Measurements from ENCODE around the gene MBTPS2.
"Not testable (repeated sequence)": the region's sequence is repeated elsewhere in the genome, so short reads cannot be mapped to it uniquely, and the experiment has no call there.

The MBTPS2 gene

DNA sequence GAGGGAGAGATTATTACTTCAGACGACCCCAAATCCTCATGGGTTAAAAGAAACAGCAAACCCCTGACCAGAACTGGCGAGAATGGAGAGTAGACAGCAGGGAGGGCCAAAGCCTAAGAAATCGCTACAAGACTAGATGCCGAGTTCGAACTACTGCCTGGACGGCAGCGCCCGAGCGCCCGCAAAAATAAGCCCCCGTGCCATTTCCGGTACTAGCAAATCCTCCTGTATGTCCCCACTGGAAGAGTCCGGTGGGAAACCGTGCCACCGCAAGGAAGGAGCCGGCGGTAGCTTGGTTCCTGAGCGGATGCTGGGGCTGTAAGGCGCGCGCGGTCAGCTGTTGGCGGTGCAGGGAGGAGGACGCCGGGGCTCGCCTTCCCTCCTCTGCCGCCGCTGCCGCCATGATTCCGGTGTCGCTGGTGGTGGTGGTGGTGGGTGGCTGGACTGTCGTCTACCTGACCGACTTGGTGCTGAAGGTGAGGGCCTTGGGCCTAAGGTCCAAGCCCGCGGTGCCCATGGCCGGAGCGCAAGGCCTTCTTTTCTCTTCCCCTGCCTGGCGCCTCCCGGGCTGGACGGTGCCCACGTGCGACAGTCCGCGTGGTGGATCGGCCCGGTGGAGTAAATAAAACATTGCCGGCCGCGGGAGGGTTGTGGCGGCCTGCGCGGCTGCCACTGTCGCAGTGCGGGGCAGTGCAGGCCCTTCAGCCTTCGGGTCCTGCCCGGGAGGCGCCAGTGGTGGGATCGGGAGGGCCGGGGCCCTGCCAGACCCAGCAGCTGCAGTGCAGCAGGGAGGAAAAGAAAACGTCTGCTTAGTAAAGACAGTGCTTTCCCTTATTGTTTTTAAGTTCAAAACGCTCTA, at the start of gene MBTPS2:
TSS of gene MBTPS2 (plus strand) at position 284 of the 859 bp plus-strand sequence. CDS start at position 402, 118 bp downstream.
- peak; percentile 50 for DNase-seq

GRCh38 chrX:21798677-21799219, 40.7 kb upstream of the MBTPS2 start:
- peak; percentile 20 for DNase-seq

GRCh38 chrX:21799767-21800166, 39.6 kb upstream of the MBTPS2 start:
- no peak for DNase-seq

DNA sequence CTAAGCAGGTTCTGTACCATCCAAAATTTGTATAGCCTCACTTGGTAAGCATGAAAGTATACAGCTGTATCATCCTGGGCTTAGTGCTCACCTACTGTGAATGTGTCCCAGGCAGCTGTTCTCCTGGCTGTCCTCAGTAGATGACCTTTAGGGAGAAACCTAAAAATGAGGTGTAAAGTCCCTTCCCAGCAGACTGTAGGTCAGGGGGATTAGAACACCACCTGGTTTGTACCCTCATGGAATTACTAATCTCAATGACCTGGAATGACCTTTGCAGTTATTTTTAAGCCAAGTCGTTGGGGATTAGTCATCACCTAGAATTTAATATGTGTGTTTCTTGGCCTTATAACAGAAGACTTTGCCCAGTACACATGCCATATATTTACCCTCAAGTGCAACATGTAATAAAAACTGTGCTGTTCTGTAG, 39.1 kb upstream of the MBTPS2 start:
- no peak for DNase-seq

GRCh38 chrX:21802054-21802670, 37.3 kb upstream of the MBTPS2 start:
- no peak for DNase-seq

- no peak for DNase-seq
These were observed 36.6 kb upstream of the MBTPS2 start for GRCh38 chrX:21802839-21803238.

GRCh38 chrX:21806691-21807090, 32.7 kb upstream of the MBTPS2 start:
- no peak for DNase-seq

GRCh38 chrX:21811832-21812231, 27.6 kb upstream of the MBTPS2 start:
- no peak for DNase-seq

GRCh38 chrX:21812628-21813027, 26.8 kb upstream of the MBTPS2 start:
- DNase-seq, result no peak

- no peak for DNase-seq
These were observed 25.6 kb upstream of the MBTPS2 start for GRCh38 chrX:21813612-21814368.

DNA sequence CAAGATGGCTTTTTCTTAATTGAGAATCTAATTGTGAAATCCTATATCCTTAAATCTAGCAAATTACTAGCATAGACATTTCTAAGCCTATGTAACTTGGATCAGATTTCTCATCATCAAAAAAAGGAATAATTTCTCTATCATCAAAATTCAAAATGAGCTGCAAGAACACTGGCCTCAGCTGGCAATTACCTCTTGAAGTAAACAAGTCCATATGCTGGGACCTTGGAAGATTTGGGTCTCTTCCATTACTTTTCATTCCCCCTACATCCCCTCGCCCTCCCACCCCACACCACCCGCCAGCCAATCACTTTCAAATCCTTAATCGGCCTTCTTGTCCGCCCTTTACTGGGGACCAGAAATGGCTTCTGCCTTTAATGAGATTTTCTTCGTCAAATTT, 23.3 kb upstream of the MBTPS2 start:
- no peak for DNase-seq

DNA sequence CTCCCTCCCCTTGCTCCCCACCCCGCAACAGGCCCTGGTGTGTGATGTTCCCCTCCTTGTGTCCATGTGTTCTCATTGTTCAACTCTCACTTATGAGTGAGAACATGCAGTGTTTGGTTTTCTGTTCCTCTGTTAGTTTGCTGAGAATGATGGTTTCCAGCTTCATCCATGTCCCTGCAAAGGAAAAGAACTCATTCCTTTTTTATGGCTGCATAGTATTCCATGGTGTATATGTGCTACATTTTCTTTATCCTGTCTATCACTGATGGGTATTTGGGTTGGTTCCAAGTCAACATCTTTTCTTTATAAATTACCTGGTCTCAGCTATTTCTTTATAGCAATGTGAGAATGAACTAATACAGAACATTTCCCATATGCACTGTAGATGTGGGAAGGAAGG, 19.2 kb upstream of the MBTPS2 start:
- not testable (repeated sequence) for DNase-seq

- DNase-seq, result no peak
These were observed 17.5 kb upstream of the MBTPS2 start for GRCh38 chrX:21821875-21822274.

DNA sequence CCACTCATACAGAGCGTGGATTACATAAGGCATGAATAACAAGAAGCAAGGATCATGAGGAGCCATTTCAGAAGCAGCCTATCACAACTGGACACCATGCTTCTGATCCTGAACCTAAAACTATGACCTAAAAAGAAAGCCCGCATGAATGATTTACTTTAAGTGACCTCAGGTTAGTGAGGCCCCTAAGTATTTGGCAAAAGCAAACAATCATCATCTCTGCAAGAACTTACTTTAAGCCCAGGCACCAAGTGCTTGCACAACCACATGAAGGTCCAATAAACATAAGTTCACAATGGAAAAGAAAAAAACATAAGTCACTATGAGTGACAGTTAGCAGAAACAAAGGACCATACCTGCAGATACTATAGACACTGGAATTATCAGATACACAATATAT, 7.9 kb upstream of the MBTPS2 start:
- DNase-seq, result no peak

DNA sequence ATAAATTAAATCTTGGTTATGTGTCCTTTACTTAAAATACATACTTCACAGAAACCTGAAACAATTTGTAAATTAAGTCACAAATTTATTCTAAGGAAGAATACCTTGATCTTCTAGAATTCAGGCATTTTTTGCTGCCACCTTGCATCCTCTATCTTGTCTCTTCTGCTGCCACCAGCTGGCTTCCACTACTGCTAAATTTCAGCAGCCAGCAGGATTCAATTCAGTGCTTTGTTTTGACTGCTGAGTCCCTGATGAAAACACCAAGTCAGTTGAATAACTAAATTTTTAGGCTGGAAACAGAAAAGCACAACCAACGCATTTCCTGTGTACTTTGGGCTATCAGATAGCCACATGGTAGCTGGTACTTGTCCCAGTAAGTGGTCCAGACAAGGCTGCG, 2.4 kb upstream of the MBTPS2 start:
- DNase-seq, result no peak

- no peak for DNase-seq
These were observed 482 bp upstream of the MBTPS2 start for GRCh38 chrX:21838937-21839333.

GRCh38 chrX:21840193-21840545, 752 bp downstream of the MBTPS2 start:
- no peak for DNase-seq

DNA sequence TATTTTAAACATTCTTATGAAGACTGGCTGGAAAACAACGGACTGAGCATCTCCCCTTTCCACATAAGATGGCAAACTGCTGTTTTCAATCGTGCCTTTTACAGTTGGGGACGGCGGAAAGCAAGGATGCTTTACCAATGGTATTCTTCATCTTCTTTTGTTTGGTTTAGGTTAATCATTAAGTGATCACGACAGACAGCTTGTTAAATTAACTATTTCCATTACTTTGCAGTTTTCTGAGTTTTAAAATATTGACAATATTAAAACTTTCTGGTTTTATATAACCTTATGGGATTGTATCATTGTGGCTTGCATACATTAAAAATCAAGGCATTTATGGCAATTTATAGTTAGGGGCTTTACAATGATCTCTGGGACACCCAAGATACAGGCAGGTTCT, 3.8 kb downstream of the MBTPS2 start:
- DNase-seq, result no peak

GRCh38 chrX:21845096-21845495, 5.7 kb downstream of the MBTPS2 start:
- no peak for DNase-seq

DNA sequence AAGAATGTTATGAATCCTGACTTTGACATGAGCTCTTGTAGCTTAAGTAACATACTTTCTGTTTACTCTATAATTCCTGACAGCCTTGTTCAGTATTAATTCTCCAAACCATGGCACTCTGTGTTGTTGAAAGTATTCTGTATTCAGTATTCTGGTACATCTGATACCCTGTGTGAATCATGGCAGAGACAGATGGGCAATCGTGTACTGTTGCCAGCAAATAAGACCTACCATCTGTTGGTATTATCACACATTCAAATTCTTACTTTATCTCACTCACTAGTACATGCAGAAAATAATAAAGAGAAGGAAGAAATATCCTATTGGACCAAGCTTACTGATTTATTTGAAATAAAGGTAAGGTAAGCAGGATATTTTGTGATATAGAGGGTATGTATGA, 7.9 kb downstream of the MBTPS2 start:
- DNase-seq, result no peak

DNA sequence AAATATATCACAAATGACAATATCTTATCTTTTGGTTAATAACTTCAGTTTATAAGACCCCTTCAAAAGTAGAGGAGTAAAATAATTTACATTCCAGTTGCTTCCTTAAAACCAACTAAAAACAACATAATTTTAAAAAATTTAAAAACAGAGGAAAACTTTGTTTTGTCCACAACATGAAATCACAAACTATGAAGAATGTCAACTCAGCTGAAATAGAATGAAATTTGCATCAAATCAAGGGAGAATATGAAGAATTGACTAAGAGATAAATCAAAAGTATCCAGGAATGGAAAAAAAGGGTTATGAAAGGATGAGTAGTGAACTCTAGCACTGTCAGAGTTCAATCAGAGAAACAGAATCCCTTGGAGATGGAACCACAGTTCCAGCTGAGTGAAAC, 14.2 kb downstream of the MBTPS2 start:
- DNase-seq, result no peak

DNA sequence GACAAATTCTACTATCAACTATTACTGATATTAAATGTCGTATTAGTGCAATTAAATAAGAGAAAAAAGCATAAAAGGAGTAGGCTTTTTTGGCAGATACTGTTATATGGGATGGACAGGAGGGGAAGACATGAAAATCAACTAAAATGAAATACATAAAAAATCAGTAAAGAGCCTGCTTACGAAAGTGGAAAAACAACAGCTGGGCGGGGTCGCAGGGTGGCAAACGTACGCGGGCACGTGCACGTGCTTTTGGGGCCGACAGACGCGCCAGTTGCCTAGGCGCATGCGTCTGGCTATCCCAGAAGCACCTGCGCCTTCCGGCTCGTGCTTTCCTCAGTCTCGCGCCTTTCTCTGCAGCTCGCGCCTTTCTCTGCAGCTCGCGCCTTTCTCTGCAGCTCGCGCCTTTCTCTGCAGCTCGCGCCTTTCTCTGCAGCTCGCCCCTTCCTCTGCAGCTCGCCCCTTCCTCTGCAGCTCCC, 16.6 kb downstream of the MBTPS2 start, which contains the start of gene YY2:
TSS of gene YY2 (plus strand) at position 51 of the 479 bp plus-strand sequence. CDS start 498 bp downstream, outside the sequence.
- DNase-seq, result no peak

DNA sequence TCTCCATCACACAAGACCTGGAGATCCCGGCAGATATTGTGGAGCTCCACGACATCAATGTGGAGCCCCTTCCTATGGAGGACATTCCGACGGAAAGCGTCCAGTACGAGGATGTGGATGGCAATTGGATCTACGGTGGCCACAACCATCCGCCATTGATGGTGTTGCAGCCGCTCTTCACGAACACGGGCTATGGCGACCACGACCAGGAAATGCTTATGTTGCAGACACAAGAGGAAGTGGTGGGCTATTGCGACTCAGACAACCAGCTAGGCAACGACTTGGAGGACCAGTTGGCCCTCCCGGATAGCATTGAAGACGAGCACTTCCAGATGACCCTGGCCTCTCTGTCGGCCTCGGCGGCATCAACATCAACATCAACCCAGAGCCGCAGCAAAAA, 17.1 kb downstream of the MBTPS2 start:
- no peak for DNase-seq

All from NCI-H2029 (cell line).